Measurements from ENCODE around the gene SUSD3.

DNA sequence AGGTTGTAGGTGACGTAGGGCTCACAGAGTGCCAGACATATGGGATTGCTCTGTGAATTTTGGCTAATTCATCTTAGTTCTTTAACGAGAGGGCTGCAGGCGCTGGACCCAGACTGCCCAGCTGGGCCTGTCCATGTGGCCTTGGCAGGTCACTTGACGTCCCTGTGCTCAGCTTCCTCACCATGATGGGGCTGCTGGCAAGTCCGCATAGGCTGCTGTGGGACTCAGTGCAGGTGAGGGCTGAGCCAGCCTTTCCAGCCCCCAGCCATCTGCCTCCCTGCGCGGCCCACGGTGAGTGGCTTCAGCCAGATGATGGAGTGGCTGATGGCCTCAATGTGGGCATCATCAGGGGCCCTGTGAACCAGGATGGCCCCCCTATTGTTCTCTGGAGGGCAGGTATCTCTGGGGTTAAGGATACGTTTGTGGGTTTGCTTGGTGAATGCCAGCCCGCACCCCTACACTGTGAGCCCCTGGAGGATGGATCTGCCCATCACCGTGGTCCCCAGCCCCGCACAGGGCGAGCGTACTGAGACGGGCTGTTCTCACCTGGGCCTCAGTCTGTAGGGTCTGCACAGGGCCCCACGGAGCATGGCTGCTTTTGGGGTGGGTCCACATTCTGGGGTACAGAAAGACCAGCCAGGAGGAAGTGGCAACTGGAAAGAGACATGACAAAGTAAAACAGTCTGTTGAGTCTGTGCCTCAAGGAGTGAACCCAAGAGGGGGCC lies 41.2 kb downstream of the SUSD3 start:
- TF ChIP-seq, protein P1, sequence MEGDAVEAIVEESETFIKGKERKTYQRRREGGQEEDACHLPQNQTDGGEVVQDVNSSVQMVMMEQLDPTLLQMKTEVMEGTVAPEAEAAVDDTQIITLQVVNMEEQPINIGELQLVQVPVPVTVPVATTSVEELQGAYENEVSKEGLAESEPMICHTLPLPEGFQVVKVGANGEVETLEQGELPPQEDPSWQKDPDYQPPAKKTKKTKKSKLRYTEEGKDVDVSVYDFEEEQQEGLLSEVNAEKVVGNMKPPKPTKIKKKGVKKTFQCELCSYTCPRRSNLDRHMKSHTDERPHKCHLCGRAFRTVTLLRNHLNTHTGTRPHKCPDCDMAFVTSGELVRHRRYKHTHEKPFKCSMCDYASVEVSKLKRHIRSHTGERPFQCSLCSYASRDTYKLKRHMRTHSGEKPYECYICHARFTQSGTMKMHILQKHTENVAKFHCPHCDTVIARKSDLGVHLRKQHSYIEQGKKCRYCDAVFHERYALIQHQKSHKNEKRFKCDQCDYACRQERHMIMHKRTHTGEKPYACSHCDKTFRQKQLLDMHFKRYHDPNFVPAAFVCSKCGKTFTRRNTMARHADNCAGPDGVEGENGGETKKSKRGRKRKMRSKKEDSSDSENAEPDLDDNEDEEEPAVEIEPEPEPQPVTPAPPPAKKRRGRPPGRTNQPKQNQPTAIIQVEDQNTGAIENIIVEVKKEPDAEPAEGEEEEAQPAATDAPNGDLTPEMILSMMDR (IDR thresholded peaks at IDR 0.05; ENCODE audit: low read depth, low read length, missing input control) = no peak
- TF ChIP-seq FOXA1 (IDR thresholded peaks at IDR 0.05) (no peak), SP1 (IDR thresholded peaks at IDR 0.05) (no peak)
